ENCODE results near the gene MEF2C. TPM values are rescaled to one million over a fixed set of nuclear protein-coding genes. Genes with fewer than 3 reads are reported as not detected.

Gene MEF2C
- polyA plus RNA-seq, 1 donor (not counting 4 experiments of a cell fraction or from before 2014, with no cell fraction given): 0.10 TPM

- FAIRE-seq: no peak
- Histone ChIP-seq H3K36me3 (ENCODE audit: control insufficient read depth in 2 of 2, extremely low read depth in 1 of 2, insufficient read depth in 2 of 2, low read length in 2 of 2) (no peaks in the 10 kb centered on the region), H3K79me2 (ENCODE audit: control insufficient read depth, insufficient read depth, low read length) (no peaks in the 10 kb centered on the region), H3K4me2 (ENCODE audit: control insufficient read depth, extremely low read depth, insufficient read depth, low read depth, low read length) (no peak overlapping the region), H2AFZ (ENCODE audit: control insufficient read depth, low read length) (no peak overlapping the region), H3K9me3 (ENCODE audit: control insufficient read depth, low read depth, low read length) (no peaks in the 10 kb centered on the region), H3K9ac (ENCODE audit: control insufficient read depth, extremely low read depth, insufficient read depth, low read length) (no peak overlapping the region), H3K27me3 (ENCODE audit: control insufficient read depth, extremely low read depth, insufficient read depth, low read length) (no peaks in the 10 kb centered on the region), H3K4me1 (ENCODE audit: control insufficient read depth, extremely low read depth, insufficient read depth, low read length) (no peaks in the 10 kb centered on the region), H3K27ac (ENCODE audit: control insufficient read depth, insufficient read depth, low read length) (no peak overlapping the region), H4K20me1 (ENCODE audit: control insufficient read depth, extremely low read depth, insufficient read depth, low read length) (no peaks in the 10 kb centered on the region), H3K9me1 (ENCODE audit: control insufficient read depth, extremely low read depth, insufficient read depth, low read length) (no peaks in the 10 kb centered on the region), H3K4me3 (ENCODE audit: control insufficient read depth in 2 of 3, extremely low read depth in 1 of 3, insufficient read depth in 2 of 3, low read depth in 1 of 3, low read length in 3 of 3) (no peak overlapping the region)
- dilution Hi-C loops (cut with MboI; ENCODE audit: extremely low pct_ligation_motif_present, low sequenced_read_pairs): no loop called here
- no peak for DNase-seq (ENCODE audit: low read depth, low spot score)
- TF ChIP-seq, protein P1, sequence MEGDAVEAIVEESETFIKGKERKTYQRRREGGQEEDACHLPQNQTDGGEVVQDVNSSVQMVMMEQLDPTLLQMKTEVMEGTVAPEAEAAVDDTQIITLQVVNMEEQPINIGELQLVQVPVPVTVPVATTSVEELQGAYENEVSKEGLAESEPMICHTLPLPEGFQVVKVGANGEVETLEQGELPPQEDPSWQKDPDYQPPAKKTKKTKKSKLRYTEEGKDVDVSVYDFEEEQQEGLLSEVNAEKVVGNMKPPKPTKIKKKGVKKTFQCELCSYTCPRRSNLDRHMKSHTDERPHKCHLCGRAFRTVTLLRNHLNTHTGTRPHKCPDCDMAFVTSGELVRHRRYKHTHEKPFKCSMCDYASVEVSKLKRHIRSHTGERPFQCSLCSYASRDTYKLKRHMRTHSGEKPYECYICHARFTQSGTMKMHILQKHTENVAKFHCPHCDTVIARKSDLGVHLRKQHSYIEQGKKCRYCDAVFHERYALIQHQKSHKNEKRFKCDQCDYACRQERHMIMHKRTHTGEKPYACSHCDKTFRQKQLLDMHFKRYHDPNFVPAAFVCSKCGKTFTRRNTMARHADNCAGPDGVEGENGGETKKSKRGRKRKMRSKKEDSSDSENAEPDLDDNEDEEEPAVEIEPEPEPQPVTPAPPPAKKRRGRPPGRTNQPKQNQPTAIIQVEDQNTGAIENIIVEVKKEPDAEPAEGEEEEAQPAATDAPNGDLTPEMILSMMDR (optimal IDR thresholded peaks at IDR 0.05 in 1 of 3, IDR thresholded peaks at IDR 0.05 in 1 of 3, conservative IDR thresholded peaks at IDR 0.05 in 1 of 3; ENCODE audit: extremely low read depth in 1 of 3, insufficient read depth in 2 of 3, low read length in 3 of 3): no peak
- no peak for TF ChIP-seq EZH2 (IDR thresholded peaks at IDR 0.05; ENCODE audit: low read length)
These were observed 20.3 kb downstream of the MEF2C start for GRCh38 chr5:88862547-88863175.

DNA sequence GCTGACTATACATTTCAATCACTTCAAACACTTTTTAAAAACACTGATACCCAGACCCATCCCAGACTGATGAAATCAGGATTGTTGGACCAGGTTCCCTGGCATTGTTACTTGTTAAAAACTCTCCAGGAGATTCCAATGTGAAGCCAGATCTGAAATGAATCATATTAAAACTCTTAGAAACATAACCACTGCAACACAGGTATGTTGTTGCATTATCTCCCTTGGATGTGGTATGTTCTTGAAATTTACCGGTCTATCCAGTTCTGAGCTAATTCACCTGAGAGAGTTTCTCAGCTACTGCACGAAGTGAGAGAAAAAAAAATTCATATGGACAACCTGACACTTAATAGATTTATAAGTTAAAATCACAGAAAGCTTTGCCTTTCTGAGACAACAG lies 21.8 kb downstream of the MEF2C start:
- no peak overlapping the region for H3K27ac ChIP-seq (ENCODE audit: control insufficient read depth, insufficient read depth, low read length)
- H3K4me3 ChIP-seq (ENCODE audit: control insufficient read depth in 2 of 3, extremely low read depth in 1 of 3, insufficient read depth in 2 of 3, low read depth in 1 of 3, low read length in 3 of 3): no peak overlapping the region
- TF ChIP-seq EZH2 (IDR thresholded peaks at IDR 0.05; ENCODE audit: low read length): no peak
- TF ChIP-seq, protein P1 (optimal IDR thresholded peaks at IDR 0.05 in 1 of 3, IDR thresholded peaks at IDR 0.05 in 1 of 3, conservative IDR thresholded peaks at IDR 0.05 in 1 of 3; ENCODE audit: extremely low read depth in 1 of 3, insufficient read depth in 2 of 3, low read length in 3 of 3): no peak
- H3K9ac ChIP-seq (ENCODE audit: control insufficient read depth, extremely low read depth, insufficient read depth, low read length): no peak overlapping the region
- no peaks in the 10 kb centered on the region for H3K9me1 ChIP-seq (ENCODE audit: control insufficient read depth, extremely low read depth, insufficient read depth, low read length)
- H3K4me1 ChIP-seq (ENCODE audit: control insufficient read depth, extremely low read depth, insufficient read depth, low read length): no peaks in the 10 kb centered on the region
- H3K79me2 ChIP-seq (ENCODE audit: control insufficient read depth, insufficient read depth, low read length): no peaks in the 10 kb centered on the region
- H3K36me3 ChIP-seq (ENCODE audit: control insufficient read depth in 2 of 2, extremely low read depth in 1 of 2, insufficient read depth in 2 of 2, low read length in 2 of 2): no peaks in the 10 kb centered on the region
- DNase-seq (ENCODE audit: low read depth, low spot score) (no peak), FAIRE-seq (no peak)
- no peaks in the 10 kb centered on the region for H3K27me3 ChIP-seq (ENCODE audit: control insufficient read depth, extremely low read depth, insufficient read depth, low read length)
- dilution Hi-C loops (cut with MboI; ENCODE audit: extremely low pct_ligation_motif_present, low sequenced_read_pairs): no loop called here
- H3K4me2 ChIP-seq (ENCODE audit: control insufficient read depth, extremely low read depth, insufficient read depth, low read depth, low read length): no peak overlapping the region
- H3K9me3 ChIP-seq (ENCODE audit: control insufficient read depth, low read depth, low read length): no peaks in the 10 kb centered on the region
- no peak overlapping the region for H2AFZ ChIP-seq (ENCODE audit: control insufficient read depth, low read length)
- H4K20me1 ChIP-seq (ENCODE audit: control insufficient read depth, extremely low read depth, insufficient read depth, low read length): no peaks in the 10 kb centered on the region

All from keratinocyte (primary cell).